HepG2 (cell line): ENCODE results near the gene METTL15. TPM values are rescaled to one million over a fixed set of nuclear protein-coding genes. Genes with fewer than 3 reads are reported as not detected.

Experiments
- ATAC-seq: fragments of 200-7000 bp; cut with Tn5 transposase; 3 replicates; pipeline ENCODE4 v1.9.1; 2020; ENCODE audit warnings: mild to moderate bottlenecking, moderate library complexity
- BruUV-seq: library from RNA; stranded (reverse); fragments of 400-500 nt; replicated peaks from 2 replicates; lab custom pipeline; 2021; lab: Mats Ljungman, UMichigan
- CTCF ChIA-PET: fragments of 300-600 bp; formaldehyde crosslinking; extraction: SDS; loops from one replicate; lab custom pipeline; 2021; ENCODE audit warnings: low total read pairs, inconsistent platforms, low intra/inter-chr PET ratio; lab: Yijun Ruan, JAX
- POLR2A ChIA-PET: fragments of 350-600 bp; sonication (Branson Sonifier 250); formaldehyde crosslinking; loops from one replicate; lab custom pipeline; 2020; ENCODE audit warnings: antibody characterized with exemption, inconsistent platforms; lab: Yijun Ruan, JAX
- DNase-seq: peaks from one replicate; pipeline ENCODE4 v3.0.0-alpha.2; 2015; ENCODE audit warnings: low spot score
- FAIRE-seq: peaks from 3 replicates; lab custom pipeline; 2011; peaks lifted over from hg19 to GRCh38; lab: Jason Lieb, UNC
- H2AFZ ChIP-seq: one replicate; pipeline ENCODE4 v1.6.1; 2011; ENCODE audit warnings: low read length, inconsistent platforms
- H3K27ac ChIP-seq: fragments of 300-600 bp; 3 replicates; pipeline ENCODE4 v1.8.0; 2011; ENCODE audit warnings: mixed run types, mild to moderate bottlenecking, mixed read lengths, low read length, inconsistent platforms; ENCODE audit not compliant: insufficient read depth; ENCODE audit errors: extremely low read length
- H3K27me3 ChIP-seq, 2 experiments: fragments of 200-600 bp in 1 of 2; 2 replicates in 1 of 2; 3 replicates in 1 of 2; pipeline versions ENCODE4 v1.6.0 to v1.8.0; 2011; ENCODE audit warnings: low read length in 2 of 2, mild to moderate bottlenecking in 2 of 2, moderate library complexity in 2 of 2, inconsistent platforms in 1 of 2; ENCODE audit not compliant: insufficient read depth in 2 of 2, control insufficient read depth in 1 of 2
- H3K36me3 ChIP-seq, 2 experiments: fragments of 200-600 bp in 1 of 2; replicated peaks in 1 of 2; 2 replicates in 1 of 2; 3 replicates in 1 of 2; pipeline versions ENCODE4 v1.5.1 to v1.8.0; 2011; ENCODE audit warnings: low read length in 2 of 2, inconsistent platforms in 1 of 2; ENCODE audit not compliant: insufficient read depth in 2 of 2, control insufficient read depth in 1 of 2
- H3K4me1 ChIP-seq: 2 replicates; pipeline ENCODE4 v1.5.1; 2012; ENCODE audit warnings: low read length, inconsistent platforms; ENCODE audit not compliant: insufficient read depth
- H3K4me2 ChIP-seq: 2 replicates; pipeline ENCODE4 v1.6.0; 2011; ENCODE audit warnings: low read depth, low read length, inconsistent platforms
- H3K4me3 ChIP-seq, 3 experiments: fragments of 200-600 bp in 1 of 3; sonication (generic), shearing (Covaris generic) in 1 of 3; replicated peaks in 1 of 3; 2 replicates each; pipeline ENCODE4 v1.5.1; 2011 to 2016; ENCODE audit warnings: low read length in 3 of 3, inconsistent platforms in 2 of 3, low read depth in 2 of 3, mild to moderate bottlenecking in 2 of 3, control low read depth in 1 of 3, mixed read lengths in 1 of 3; ENCODE audit not compliant: insufficient read depth in 1 of 3
- H3K79me2 ChIP-seq: one replicate; pipeline ENCODE4 v1.6.1; 2011; ENCODE audit warnings: low read length, inconsistent platforms; ENCODE audit not compliant: insufficient read depth
- H3K9ac ChIP-seq: 2 replicates; pipeline ENCODE4 v1.6.0; 2011; ENCODE audit warnings: mild to moderate bottlenecking, low read depth, low read length, inconsistent platforms; ENCODE audit not compliant: insufficient read depth
- H3K9me3 ChIP-seq: 2 replicates; pipeline ENCODE4 v1.5.1; 2012; ENCODE audit warnings: mild to moderate bottlenecking, low read length
- H4K20me1 ChIP-seq: 2 replicates; pipeline ENCODE4 v1.6.0; 2011; ENCODE audit warnings: inconsistent platforms, mild to moderate bottlenecking, low read length, moderate library complexity; ENCODE audit not compliant: insufficient read depth
- FUBP1 ChIP-seq: sonication (generic); formaldehyde crosslinking; IDR thresholded peaks from 2 replicates; pipeline ENCODE4 v1.5.1; 2020; ENCODE audit warnings: missing genetic modification reagents, mild to moderate bottlenecking, borderline replicate concordance
- TBP ChIP-seq: sonication (generic); formaldehyde crosslinking; IDR thresholded peaks from 2 replicates; pipeline ENCODE4 v1.5.0; 2020; ENCODE audit warnings: missing genetic modification reagents
- ZMAT3 ChIP-seq: sonication (generic); formaldehyde crosslinking; conservative IDR thresholded peaks from 2 replicates; pipeline ENCODE4 v1.7.0; 2021; ENCODE audit warnings: missing genetic modification reagents
- ZNF256 ChIP-seq: sonication (generic); formaldehyde crosslinking; conservative IDR thresholded peaks from 2 replicates; pipeline ENCODE4 v1.4.0; 2020; ENCODE audit warnings: missing genetic modification reagents
- ZSCAN20 ChIP-seq: sonication (generic); formaldehyde crosslinking; IDR thresholded peaks from 2 replicates; pipeline ENCODE4 v1.4.0; 2020; ENCODE audit warnings: missing genetic modification reagents, mild to moderate bottlenecking, borderline replicate concordance
- ZSCAN25 ChIP-seq: sonication (generic); formaldehyde crosslinking; IDR thresholded peaks from 2 replicates; pipeline ENCODE4 v1.8.0; 2022; ENCODE audit warnings: mild to moderate bottlenecking, missing genetic modification reagents
- WGBS: methylation state at CpG from one replicate; pipeline ENCODE4 v1.1.6; 2017; ENCODE audit warnings: low lambda C conversion rate; 5-methylcytosine and 5-hydroxymethylcytosine counted together
- in situ Hi-C: cut with HindIII; loops from 2 replicates; pipeline ENCODE4 v1.10.0; 2017; ENCODE audit warnings: low pct_unique_long_range_greater_than_20kb; ENCODE audit not compliant: extremely low pct_ligation_motif_present
- intact Hi-C: fragments of 100-400 bp; cut with micrococcal nuclease; formaldehyde crosslinking; loops from one replicate; pipeline ENCODE4 v1.10.0; 2022; ENCODE audit not compliant: unreplicated experiment
- polyA plus RNA-seq, 8 experiments: library from polyadenylated mRNA; depleted of rRNA in 3 of 8; stranded (reverse) in 7 of 8; unstranded in 1 of 8; fragments of >200 nt; fragmentation: Illumina TruSeq in 4 of 8; extraction: Trizol in 4 of 8; gene quantifications; 2 replicates each; pipeline versions ENCODE4 v1.2.1 to v1.2.3, GENCODE V29; 2011 to 2016; ENCODE audit warnings: low read depth in 4 of 8, missing spikeins in 1 of 8, mixed read lengths in 1 of 8; ENCODE audit not compliant: insufficient read depth in 1 of 8
- total RNA-seq, 5 experiments: library from RNA; depleted of rRNA; stranded (reverse); fragments of >200 nt; fragmentation: Illumina TruSeq; extraction: Trizol; gene quantifications; 2 replicates each; pipeline ENCODE4 v1.2.3, GENCODE V29; 2016; ENCODE audit warnings: low read depth in 1 of 5
- TF ChIP-seq, protein P1 (sequence below): sonication (generic); formaldehyde crosslinking; IDR thresholded peaks from 2 replicates; pipeline ENCODE4 v1.4.0; 2020; ENCODE audit warnings: mild to moderate bottlenecking, missing genetic modification reagents, borderline replicate concordance
- TF ChIP-seq, protein P2 (sequence below): sonication (generic); formaldehyde crosslinking; IDR thresholded peaks from 2 replicates; pipeline ENCODE4 v1.9.0; 2021; ENCODE audit warnings: missing genetic modification reagents, borderline replicate concordance

Gene METTL15
- total and polyA plus RNA-seq, 2 of the 13 experiments (the other 11 are each of a cell fraction or from before 2014, with no cell fraction given), result 6.5 to 14.0 TPM

DNA sequence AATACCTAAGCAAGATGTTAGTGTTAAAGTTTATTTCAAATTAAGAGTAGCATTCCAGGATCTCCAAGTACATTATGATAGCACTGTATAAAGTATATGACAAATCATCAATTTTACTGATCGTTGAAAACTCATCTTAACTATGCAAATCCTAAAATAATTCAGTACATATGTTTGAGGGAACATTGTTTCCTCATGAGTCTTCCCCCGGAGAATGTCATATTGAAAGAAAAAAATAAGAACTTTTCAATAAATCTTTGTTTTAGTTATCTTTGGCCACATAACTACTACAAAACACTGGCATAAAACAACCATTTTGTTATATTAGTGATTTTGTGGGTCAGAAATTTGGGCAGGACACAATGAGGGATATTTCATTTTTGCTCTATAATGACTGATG is 135.4 kb downstream of the METTL15 start (continued):
- TF ChIP-seq, protein P1, sequence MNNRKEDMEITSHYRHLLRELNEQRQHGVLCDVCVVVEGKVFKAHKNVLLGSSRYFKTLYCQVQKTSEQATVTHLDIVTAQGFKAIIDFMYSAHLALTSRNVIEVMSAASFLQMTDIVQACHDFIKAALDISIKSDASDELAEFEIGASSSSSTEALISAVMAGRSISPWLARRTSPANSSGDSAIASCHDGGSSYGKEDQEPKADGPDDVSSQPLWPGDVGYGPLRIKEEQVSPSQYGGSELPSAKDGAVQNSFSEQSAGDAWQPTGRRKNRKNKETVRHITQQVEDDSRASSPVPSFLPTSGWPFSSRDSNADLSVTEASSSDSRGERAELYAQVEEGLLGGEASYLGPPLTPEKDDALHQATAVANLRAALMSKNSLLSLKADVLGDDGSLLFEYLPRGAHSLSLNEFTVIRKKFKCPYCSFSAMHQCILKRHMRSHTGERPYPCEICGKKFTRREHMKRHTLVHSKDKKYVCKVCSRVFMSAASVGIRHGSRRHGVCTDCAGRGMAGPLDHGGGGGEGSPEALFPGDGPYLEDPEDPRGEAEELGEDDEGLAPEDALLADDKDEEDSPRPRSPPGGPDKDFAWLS, result no peak
- TF ChIP-seq, protein P2, sequence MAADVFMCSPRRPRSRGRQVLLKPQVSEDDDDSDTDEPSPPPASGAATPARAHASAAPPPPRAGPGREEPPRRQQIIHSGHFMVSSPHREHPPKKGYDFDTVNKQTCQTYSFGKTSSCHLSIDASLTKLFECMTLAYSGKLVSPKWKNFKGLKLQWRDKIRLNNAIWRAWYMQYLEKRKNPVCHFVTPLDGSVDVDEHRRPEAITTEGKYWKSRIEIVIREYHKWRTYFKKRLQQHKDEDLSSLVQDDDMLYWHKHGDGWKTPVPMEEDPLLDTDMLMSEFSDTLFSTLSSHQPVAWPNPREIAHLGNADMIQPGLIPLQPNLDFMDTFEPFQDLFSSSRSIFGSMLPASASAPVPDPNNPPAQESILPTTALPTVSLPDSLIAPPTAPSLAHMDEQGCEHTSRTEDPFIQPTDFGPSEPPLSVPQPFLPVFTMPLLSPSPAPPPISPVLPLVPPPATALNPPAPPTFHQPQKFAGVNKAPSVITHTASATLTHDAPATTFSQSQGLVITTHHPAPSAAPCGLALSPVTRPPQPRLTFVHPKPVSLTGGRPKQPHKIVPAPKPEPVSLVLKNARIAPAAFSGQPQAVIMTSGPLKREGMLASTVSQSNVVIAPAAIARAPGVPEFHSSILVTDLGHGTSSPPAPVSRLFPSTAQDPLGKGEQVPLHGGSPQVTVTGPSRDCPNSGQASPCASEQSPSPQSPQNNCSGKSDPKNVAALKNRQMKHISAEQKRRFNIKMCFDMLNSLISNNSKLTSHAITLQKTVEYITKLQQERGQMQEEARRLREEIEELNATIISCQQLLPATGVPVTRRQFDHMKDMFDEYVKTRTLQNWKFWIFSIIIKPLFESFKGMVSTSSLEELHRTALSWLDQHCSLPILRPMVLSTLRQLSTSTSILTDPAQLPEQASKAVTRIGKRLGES (CRISPR knock-in tag), result no peak
- TF ChIP-seq ZNF256 (CRISPR knock-in tag), result no peak

GRCh38 chr11:28245131-28245530 is 136.9 kb downstream of the METTL15 start:
- ATAC-seq (no peak), DNase-seq (no peak), FAIRE-seq (no peak)
- Histone ChIP-seq H2AFZ (no peak overlapping the region), H3K9me3 (no peaks in the 10 kb centered on the region), H3K79me2 (no peaks in the 10 kb centered on the region), H4K20me1 (no peaks in the 10 kb centered on the region), H3K9ac (no peak overlapping the region), H3K4me3 (no peak overlapping the region), H3K27ac (no peak overlapping the region), H3K4me1 (no peaks in the 10 kb centered on the region), H3K27me3 (no peaks in the 10 kb centered on the region), H3K36me3 (no peaks in the 10 kb centered on the region), H3K4me2 (no peak overlapping the region)
- WGBS, result 98% methylated on average over 2 of the region's 2 CpGs
- ChIA-PET POLR2A (no interaction called here), CTCF (no interaction called here)
- no TSS peak for BruUV-seq
- in situ Hi-C loops, result no loop called here
- intact Hi-C loops, result no loop called here
- TF ChIP-seq TBP (CRISPR knock-in tag), result no peak
- no peak for TF ChIP-seq ZSCAN20 (CRISPR knock-in tag)
- no peak for TF ChIP-seq ZMAT3 (CRISPR knock-in tag)
- no peak for TF ChIP-seq ZSCAN25
- TF ChIP-seq FUBP1 (CRISPR knock-in tag), result no peak
